Inflammatory macrophage treated with lipopolysaccharide for 4 hours (primary cell): Measurements from ENCODE around the gene MCM3.

Source experiments
- DNase-seq: peaks from one replicate; pipeline ENCODE4 v3.0.0-alpha.2; 2020

The MCM3 gene

GRCh38 chr6:52245425-52245824 lies 39.1 kb downstream of the MCM3 start:
- DNase-seq: no peak

- no peak for DNase-seq
Measured at GRCh38 chr6:52244400-52244799, 40.1 kb downstream of the MCM3 start, which contains the start of gene IL17F. Gene IL17F (minus strand): TSS chr6:52244500. CDS start chr6:52244429, 71 bp downstream.

- DNase-seq: no peak
Measured at GRCh38 chr6:52243282-52243893, 41.2 kb downstream of the MCM3 start.

GRCh38 chr6:52241819-52242218 lies 42.7 kb downstream of the MCM3 start:
- no peak for DNase-seq

GRCh38 chr6:52233975-52234823 lies 50.3 kb downstream of the MCM3 start:
- DNase-seq: no peak

GRCh38 chr6:52233005-52233404 lies 51.5 kb downstream of the MCM3 start:
- DNase-seq: no peak

GRCh38 chr6:52231406-52232127 lies 53.0 kb downstream of the MCM3 start:
- no peak for DNase-seq

- DNase-seq: no peak
Measured at GRCh38 chr6:52230685-52231084, 53.9 kb downstream of the MCM3 start.

- DNase-seq: no peak
Measured at GRCh38 chr6:52227495-52227894, 57.0 kb downstream of the MCM3 start.

- DNase-seq: no peak
Measured at GRCh38 chr6:52221302-52221701, 63.2 kb downstream of the MCM3 start.

- DNase-seq: no peak
Measured at GRCh38 chr6:52217761-52218160, 66.8 kb downstream of the MCM3 start.

- no peak for DNase-seq
Measured at GRCh38 chr6:52216932-52217575, 67.5 kb downstream of the MCM3 start.

GRCh38 chr6:52215787-52216186 lies 68.8 kb downstream of the MCM3 start:
- no peak for DNase-seq
